ENCODE measurements around the gene ZFP42.

The ZFP42 gene

DNA sequence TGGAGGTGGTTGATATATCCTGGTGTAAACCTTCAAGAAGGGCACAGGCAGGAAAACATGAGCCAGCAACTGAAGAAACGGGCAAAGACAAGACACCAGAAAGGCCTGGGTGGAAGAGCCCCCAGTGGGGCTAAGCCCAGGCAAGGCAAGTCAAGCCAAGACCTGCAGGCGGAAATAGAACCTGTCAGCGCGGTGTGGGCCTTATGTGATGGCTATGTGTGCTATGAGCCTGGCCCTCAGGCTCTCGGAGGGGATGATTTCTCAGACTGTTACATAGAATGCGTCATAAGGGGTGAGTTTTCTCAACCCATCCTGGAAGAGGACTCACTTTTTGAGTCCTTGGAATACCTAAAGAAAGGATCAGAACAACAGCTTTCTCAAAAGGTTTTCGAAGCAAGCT, 7.2 kb downstream of the ZFP42 start:
- no peaks in the 10 kb centered on the region for H3K4me1 ChIP-seq (ENCODE audit: low read length)
- no peaks in the 10 kb centered on the region for H3K9me2 ChIP-seq (replicated peaks; ENCODE audit: insufficient read depth, low read length)
- no peak overlapping the region for H3K4me3 ChIP-seq (ENCODE audit: low read length)
- H3F3A ChIP-seq (ENCODE audit: insufficient read depth, low read length) = no peaks in the 10 kb centered on the region
- H4K20me1 ChIP-seq (ENCODE audit: insufficient read depth, low read length) = no peaks in the 10 kb centered on the region
- TF ChIP-seq EZH2 (optimal IDR thresholded peaks at IDR 0.05; ENCODE audit: low read depth, low read length) (no peak), EZH2phosphoT487 (IDR thresholded peaks at IDR 0.05; ENCODE audit: low read length) (no peak), CTCF (IDR thresholded peaks at IDR 0.05; ENCODE audit: low read length) (no peak)
- H3K79me2 ChIP-seq (ENCODE audit: low read length) = no peaks in the 10 kb centered on the region
- DNase-seq = no peak
- H3K9me3 ChIP-seq (replicated peaks; ENCODE audit: insufficient read depth, low read length) = no peaks in the 10 kb centered on the region
- no peak overlapping the region for H3K27ac ChIP-seq (ENCODE audit: low read length)
- no peaks in the 10 kb centered on the region for H3K36me3 ChIP-seq (replicated peaks; ENCODE audit: insufficient read depth, low read length)
- H3K27me3 ChIP-seq (replicated peaks; ENCODE audit: insufficient read depth, low read length) = no peaks in the 10 kb centered on the region
- H3K9ac ChIP-seq (ENCODE audit: low read length) = no peak overlapping the region
- no peak overlapping the region for H2AFZ ChIP-seq (ENCODE audit: low read length)
- no peak overlapping the region for H3K4me2 ChIP-seq (ENCODE audit: low read depth, low read length)

- no peak overlapping the region for H2AFZ ChIP-seq (ENCODE audit: low read length)
These were observed 10.0 kb downstream of the ZFP42 start for GRCh38 chr4:188005561-188005960.

GRCh38 chr4:188006285-188006848, 10.8 kb downstream of the ZFP42 start:
- H3K4me1 ChIP-seq (ENCODE audit: low read length) = no peaks in the 10 kb centered on the region
- TF ChIP-seq CTCF (IDR thresholded peaks at IDR 0.05; ENCODE audit: low read length) = no peak
- no peak for TF ChIP-seq EZH2 (optimal IDR thresholded peaks at IDR 0.05; ENCODE audit: low read depth, low read length)
- TF ChIP-seq EZH2phosphoT487 (IDR thresholded peaks at IDR 0.05; ENCODE audit: low read length) = no peak
- no peaks in the 10 kb centered on the region for H3K36me3 ChIP-seq (replicated peaks; ENCODE audit: insufficient read depth, low read length)
- no peak overlapping the region for H3K4me3 ChIP-seq (ENCODE audit: low read length)
- no peaks in the 10 kb centered on the region for H3K27me3 ChIP-seq (replicated peaks; ENCODE audit: insufficient read depth, low read length)
- no peaks in the 10 kb centered on the region for H3K9me3 ChIP-seq (replicated peaks; ENCODE audit: insufficient read depth, low read length)
- no peak overlapping the region for H3K4me2 ChIP-seq (ENCODE audit: low read depth, low read length)
- H4K20me1 ChIP-seq (ENCODE audit: insufficient read depth, low read length) = no peaks in the 10 kb centered on the region
- no peak overlapping the region for H3K27ac ChIP-seq (ENCODE audit: low read length)
- no peaks in the 10 kb centered on the region for H3K79me2 ChIP-seq (ENCODE audit: low read length)
- H3K9ac ChIP-seq (ENCODE audit: low read length) = no peak overlapping the region
- H3F3A ChIP-seq (ENCODE audit: insufficient read depth, low read length) = no peaks in the 10 kb centered on the region
- H2AFZ ChIP-seq (ENCODE audit: low read length) = no peak overlapping the region
- DNase-seq = no peak
- no peaks in the 10 kb centered on the region for H3K9me2 ChIP-seq (replicated peaks; ENCODE audit: insufficient read depth, low read length)

More at GRCh38 chr4:188005561-188005960, 10.0 kb downstream of the ZFP42 start:
- TF ChIP-seq EZH2phosphoT487 (IDR thresholded peaks at IDR 0.05; ENCODE audit: low read length) (no peak), CTCF (IDR thresholded peaks at IDR 0.05; ENCODE audit: low read length) (no peak), EZH2 (optimal IDR thresholded peaks at IDR 0.05; ENCODE audit: low read depth, low read length) (no peak)
- DNase-seq = no peak
- Histone ChIP-seq H4K20me1 (ENCODE audit: insufficient read depth, low read length) (no peaks in the 10 kb centered on the region), H3K79me2 (ENCODE audit: low read length) (no peaks in the 10 kb centered on the region), H3K27ac (ENCODE audit: low read length) (no peak overlapping the region), H3K4me3 (ENCODE audit: low read length) (no peak overlapping the region), H3K4me2 (ENCODE audit: low read depth, low read length) (no peak overlapping the region), H3K36me3 (replicated peaks; ENCODE audit: insufficient read depth, low read length) (no peaks in the 10 kb centered on the region), H3K4me1 (ENCODE audit: low read length) (no peaks in the 10 kb centered on the region), H3F3A (ENCODE audit: insufficient read depth, low read length) (no peaks in the 10 kb centered on the region), H3K9ac (ENCODE audit: low read length) (no peak overlapping the region), H3K9me3 (replicated peaks; ENCODE audit: insufficient read depth, low read length) (no peaks in the 10 kb centered on the region), H3K27me3 (replicated peaks; ENCODE audit: insufficient read depth, low read length) (no peaks in the 10 kb centered on the region), H3K9me2 (replicated peaks; ENCODE audit: insufficient read depth, low read length) (no peaks in the 10 kb centered on the region)
